ENCODE results near the gene TIAM1.

The TIAM1 gene

DNA sequence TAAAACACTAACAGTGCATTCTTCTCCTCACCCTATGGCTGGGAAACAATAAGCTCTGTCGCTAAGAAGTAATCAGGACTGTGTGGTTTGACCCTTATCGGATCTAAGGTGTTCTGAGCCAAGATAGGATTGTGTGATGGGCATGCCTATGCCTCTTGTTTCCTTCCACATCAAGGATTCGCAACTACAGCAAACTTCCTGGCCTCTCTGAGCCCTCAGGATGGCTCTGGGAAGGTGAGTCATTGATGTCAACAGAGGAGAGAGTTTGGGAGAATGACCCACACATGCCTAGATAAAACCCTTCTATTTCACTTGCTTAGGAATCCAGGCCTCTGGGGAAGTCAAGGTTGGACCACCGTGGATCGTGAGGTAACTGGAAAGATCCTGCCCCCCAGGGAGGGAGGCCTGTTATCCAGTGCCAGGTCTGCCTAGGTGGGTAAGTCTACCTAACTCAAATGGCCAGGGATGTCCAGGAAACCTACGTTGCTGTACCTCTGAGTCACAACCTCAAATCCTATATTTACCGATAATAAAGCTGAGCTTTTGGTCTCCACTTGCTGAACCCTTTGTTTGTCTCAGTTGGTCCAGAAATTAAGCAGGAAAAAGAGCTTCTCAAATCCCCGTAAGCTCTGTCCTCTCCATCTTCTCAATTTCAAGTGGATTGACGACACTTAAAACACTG, 27.4 kb downstream of the TIAM1 start:
- Histone ChIP-seq H3K27me3 (no peaks in the 10 kb centered on the region), H3K36me3 (no peaks in the 10 kb centered on the region), H3K4me1 (no peaks in the 10 kb centered on the region), H3K9me3 (no peaks in the 10 kb centered on the region), H3K4me3 (ENCODE audit: low read depth, low read length) (no peak overlapping the region)
- DNase-seq, result no peak
- TF ChIP-seq, protein P1, sequence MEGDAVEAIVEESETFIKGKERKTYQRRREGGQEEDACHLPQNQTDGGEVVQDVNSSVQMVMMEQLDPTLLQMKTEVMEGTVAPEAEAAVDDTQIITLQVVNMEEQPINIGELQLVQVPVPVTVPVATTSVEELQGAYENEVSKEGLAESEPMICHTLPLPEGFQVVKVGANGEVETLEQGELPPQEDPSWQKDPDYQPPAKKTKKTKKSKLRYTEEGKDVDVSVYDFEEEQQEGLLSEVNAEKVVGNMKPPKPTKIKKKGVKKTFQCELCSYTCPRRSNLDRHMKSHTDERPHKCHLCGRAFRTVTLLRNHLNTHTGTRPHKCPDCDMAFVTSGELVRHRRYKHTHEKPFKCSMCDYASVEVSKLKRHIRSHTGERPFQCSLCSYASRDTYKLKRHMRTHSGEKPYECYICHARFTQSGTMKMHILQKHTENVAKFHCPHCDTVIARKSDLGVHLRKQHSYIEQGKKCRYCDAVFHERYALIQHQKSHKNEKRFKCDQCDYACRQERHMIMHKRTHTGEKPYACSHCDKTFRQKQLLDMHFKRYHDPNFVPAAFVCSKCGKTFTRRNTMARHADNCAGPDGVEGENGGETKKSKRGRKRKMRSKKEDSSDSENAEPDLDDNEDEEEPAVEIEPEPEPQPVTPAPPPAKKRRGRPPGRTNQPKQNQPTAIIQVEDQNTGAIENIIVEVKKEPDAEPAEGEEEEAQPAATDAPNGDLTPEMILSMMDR (IDR thresholded peaks at IDR 0.05; ENCODE audit: low read depth, low read length), result no peak

DNA sequence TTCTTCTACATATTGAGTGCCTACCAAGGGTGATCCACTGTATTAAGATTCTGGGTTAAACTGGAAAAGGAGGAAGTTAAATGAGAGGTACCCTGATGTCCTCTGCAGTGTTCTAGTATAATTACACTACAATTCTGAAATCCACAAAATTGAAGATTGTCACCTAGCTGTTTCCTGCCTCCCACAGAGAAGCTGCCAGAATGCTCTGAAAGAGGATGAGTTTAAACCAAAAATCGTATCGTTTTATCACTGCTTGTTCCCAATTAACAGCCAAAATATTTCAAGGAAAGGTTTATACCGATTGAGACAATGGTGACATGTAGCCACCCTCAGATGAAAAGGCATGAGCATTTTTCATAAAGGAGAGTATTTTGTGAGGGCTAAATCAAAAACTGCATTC, 28.0 kb downstream of the TIAM1 start:
- H3K4me1 ChIP-seq, result no peaks in the 10 kb centered on the region
- H3K4me3 ChIP-seq (ENCODE audit: low read depth, low read length), result no peak overlapping the region
- TF ChIP-seq, protein P1 (IDR thresholded peaks at IDR 0.05; ENCODE audit: low read depth, low read length), result no peak
- no peaks in the 10 kb centered on the region for H3K9me3 ChIP-seq
- H3K36me3 ChIP-seq, result no peaks in the 10 kb centered on the region
- DNase-seq, result no peak
- H3K27me3 ChIP-seq, result no peaks in the 10 kb centered on the region

DNA sequence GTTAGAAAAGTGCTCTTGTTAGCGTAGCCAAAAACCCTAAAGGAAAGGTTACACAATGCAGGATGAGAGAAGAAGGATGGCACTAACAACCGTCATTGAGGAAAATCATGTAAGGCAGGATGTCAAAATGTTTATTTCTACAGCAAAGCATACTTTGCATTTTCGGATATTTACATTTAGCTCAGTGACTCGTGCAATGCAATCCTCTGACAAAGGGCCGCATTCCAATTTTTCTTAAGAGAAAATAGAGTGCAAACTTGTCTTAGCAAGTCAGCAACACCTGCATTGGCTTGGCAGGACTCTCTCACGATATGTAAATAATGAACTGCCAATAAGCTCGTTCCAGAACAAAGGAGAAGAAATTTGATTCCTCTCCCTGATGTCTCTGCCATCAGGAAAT, 33.3 kb downstream of the TIAM1 start:
- Histone ChIP-seq H3K4me3 (ENCODE audit: low read depth, low read length) (no peak overlapping the region), H3K27me3 (no peaks in the 10 kb centered on the region), H3K4me1 (no peaks in the 10 kb centered on the region), H3K9me3 (no peaks in the 10 kb centered on the region), H3K36me3 (no peaks in the 10 kb centered on the region)
- no peak for DNase-seq
- TF ChIP-seq, protein P1 (IDR thresholded peaks at IDR 0.05; ENCODE audit: low read depth, low read length), result no peak

DNA sequence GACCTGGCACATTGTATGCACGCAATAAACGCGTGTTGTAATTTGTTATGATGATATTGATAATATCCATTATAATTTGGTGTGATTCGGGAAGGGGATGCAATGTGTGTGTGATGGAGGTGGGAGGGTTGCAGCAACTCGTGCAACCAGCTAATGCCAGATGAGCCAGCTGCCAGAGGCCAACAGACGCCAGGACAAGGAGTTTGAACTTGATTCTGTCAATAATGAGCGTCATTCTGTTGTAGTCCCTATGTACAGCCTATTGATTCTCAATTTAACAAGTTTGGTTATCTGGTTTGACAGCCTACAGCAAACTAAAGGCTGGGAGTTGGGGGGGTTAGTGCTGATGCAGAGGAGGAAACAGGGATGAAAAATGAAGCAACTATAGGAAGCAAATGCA, 35.5 kb downstream of the TIAM1 start:
- Histone ChIP-seq H3K9me3 (no peaks in the 10 kb centered on the region), H3K36me3 (no peaks in the 10 kb centered on the region), H3K27me3 (no peaks in the 10 kb centered on the region), H3K4me1 (no peaks in the 10 kb centered on the region), H3K4me3 (ENCODE audit: low read depth, low read length) (no peak overlapping the region)
- TF ChIP-seq, protein P1 (IDR thresholded peaks at IDR 0.05; ENCODE audit: low read depth, low read length), result no peak
- no peak for DNase-seq

DNA sequence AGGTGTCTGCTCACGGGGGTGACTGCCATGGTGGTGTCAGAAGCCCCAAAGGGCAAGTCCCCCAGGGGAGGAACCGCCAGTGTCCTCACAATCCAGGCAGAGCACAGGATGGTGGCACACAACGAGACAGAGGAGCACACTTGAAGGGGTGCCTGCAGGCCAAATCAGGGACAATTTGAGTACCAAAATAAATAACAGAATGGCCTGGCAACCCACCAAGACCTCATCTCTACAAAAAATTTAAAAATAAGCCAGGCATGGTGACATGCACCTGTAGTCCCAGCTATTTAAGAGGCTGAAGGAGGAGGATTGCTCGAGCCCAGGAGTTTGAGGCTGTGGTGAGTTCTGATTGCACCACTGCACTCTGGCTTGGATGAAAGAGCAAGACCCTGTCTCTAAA, 38.2 kb downstream of the TIAM1 start:
- TF ChIP-seq, protein P1 (IDR thresholded peaks at IDR 0.05; ENCODE audit: low read depth, low read length), result no peak
- no peaks in the 10 kb centered on the region for H3K4me1 ChIP-seq
- H3K36me3 ChIP-seq, result no peaks in the 10 kb centered on the region
- H3K27me3 ChIP-seq, result no peaks in the 10 kb centered on the region
- H3K4me3 ChIP-seq (ENCODE audit: low read depth, low read length), result no peak overlapping the region
- DNase-seq, result no peak
- H3K9me3 ChIP-seq, result no peaks in the 10 kb centered on the region

DNA sequence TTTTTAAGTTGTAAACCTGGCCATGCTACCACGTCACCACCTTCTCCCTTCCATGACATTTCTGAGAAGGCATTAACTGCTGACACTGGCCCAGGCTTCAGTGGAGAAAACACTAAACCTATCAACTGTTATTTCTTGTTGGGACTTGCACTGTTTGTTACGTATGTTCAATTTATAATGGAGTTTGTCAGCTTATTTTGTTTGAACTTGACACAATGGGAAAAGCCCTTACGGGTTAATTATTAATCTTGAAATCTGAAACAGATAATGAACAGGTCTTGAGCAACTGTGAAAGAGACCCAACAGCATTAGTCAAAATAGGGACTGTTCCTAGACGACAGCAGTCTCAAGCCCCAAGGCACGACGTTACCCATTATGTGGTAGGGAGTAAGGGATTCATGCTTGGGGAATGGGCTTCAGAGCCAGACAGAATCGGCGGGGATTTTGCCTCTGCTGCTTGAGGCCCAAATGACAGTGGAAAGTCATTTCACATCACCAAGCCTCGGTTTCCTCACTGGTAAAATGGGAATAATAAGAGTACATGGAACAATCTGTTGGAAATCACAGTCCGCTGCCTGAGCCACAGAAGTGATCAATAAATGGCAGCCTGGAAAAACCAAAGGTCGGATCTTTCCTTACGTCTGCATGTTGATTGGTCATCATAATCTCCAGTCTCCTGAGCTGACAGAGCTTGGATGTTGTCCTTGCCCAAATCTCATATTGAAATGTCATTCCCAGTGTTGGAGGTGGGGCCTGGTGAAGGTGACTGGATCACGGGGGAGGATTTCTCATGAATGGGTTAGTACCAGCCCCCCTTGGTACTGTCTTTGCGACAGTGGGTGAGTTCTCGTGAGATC, 44.5 kb downstream of the TIAM1 start:
- no peaks in the 10 kb centered on the region for H3K9me3 ChIP-seq
- no peak for DNase-seq
- H3K27me3 ChIP-seq, result no peaks in the 10 kb centered on the region
- TF ChIP-seq, protein P1 (IDR thresholded peaks at IDR 0.05; ENCODE audit: low read depth, low read length), result no peak
- no peaks in the 10 kb centered on the region for H3K36me3 ChIP-seq
- H3K4me1 ChIP-seq, result no peaks in the 10 kb centered on the region
- H3K4me3 ChIP-seq (ENCODE audit: low read depth, low read length), result no peak overlapping the region

All from BE2C (cell line).